Iris pigment epithelial cell (primary cell): ENCODE results near the gene MANEAL.
A peak's percentile ranks its signal among the peaks of the same experiment; 100 is the strongest.

Source experiments
- DNase-seq: peaks from one replicate; pipeline ENCODE4 v3.0.0-alpha.2; 2011; ENCODE audit warnings: low read depth

The MANEAL gene

GRCh38 chr1:37782491-37782890, 11.2 kb upstream of the MANEAL start:
- DNase-seq: no peak

- DNase-seq: no peak
These were observed 532 bp upstream of the MANEAL start for GRCh38 chr1:37792943-37793686.

DNA sequence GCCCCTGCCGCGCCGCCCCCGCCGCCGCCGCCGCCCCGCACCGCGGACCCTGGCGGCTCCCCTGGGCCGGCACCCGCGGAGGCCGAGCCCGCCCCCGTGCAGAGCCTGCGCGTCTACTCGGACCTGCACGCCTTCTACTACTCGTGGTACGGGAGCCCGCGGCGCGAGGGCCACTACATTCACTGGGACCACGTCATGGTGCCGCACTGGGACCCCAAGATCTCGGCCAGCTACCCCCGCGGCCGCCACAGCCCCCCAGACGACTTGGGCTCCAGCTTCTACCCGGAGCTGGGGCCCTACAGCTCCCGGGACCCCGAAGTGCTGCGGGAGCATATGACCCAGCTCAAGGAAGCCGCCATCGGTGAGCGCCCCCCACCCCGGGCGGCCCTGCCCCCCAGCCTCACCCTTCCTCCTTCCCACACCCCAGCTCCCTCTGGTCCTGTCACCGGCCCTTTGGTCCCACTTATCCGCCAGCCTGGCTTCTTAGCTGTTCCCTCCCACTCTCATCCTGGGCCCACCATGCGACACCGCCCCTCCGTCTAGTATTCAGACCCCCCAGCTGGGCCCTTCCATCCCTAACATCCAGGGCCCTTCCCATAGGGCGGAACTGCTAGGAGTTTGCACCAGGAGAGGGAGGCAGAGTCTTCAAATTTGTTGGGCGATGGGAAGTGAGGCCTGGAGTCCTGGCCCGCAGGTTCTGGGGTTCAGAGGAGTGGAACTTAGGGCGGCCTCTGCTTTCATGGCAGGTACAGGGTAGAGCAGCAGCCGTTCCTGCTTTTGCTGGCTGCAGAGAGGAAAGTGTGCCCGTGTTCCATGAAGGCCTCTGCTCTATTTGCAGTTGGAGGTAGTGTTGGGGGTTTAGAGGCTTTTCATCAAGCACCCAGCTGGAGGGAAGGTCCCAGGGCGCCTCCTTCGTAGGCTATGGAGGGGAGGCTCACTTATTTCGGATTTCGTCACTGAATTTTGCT, 1.0 kb downstream of the MANEAL start:
- no peak for DNase-seq

DNA sequence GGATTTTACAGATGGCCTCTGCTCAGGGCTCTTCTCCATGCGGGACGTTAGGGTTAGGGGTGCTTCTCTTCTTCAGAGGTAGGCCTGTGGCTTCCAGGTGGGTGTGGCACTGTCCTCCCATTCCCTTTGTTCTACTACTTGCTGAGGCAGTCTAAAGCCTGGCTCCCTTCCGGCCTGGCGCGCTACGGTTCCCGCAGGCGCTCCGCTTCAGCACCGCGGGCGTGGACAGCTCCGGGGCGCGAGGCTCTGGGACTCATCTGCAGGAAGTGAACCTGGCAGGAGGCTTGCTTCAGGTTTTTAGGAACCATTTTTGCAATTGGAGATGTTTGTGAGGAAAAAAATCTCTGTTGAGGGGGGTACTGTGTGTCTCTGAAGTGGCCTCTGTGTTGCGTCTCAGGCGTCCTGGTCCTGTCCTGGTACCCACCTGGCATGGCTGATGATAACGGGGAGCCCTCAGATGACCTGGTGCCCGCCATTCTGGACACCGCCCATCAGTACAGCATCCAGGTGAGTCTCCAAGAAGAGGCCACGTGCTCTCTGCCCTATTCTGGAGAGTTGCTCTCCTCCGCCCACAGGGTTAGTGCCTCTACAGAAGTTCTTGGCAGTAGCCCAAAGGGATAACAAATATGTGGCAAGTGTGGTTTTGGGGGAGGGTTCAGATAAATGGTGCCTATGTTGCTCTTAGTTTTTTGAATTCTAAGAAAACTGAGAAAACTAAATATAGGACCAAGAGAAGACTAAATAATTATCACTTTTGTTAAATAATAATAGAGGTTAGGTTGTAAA, 1.9 kb downstream of the MANEAL start:
- DNase-seq: peak; percentile 45

DNA sequence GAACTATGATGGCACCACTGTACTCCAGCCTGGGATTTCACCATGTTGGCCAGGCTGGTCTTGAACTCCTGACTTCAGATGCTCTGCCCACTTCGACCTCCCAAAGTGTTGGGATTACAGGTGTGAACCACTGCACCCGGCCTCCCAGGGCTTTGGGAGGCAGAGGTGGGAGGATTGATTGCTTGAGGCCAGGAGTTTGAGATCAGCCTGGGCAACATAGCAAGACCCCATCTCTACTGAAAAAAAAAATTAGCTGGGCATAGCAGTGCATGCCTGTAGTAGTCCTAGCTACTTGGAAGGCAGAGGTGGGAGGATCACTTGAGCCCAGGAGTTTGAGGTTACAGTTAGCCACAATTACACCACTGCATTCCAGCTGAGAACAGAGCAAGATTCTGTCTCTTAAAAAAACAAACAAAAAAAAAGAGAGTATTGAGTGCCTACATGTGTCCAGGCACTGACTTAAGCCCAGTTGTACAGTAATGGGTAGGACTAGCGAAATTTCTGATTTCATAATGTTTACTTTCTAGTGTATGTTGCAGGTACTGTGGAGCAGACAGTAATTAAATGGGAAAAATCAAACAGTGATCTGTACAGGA, 4.2 kb downstream of the MANEAL start:
- DNase-seq: peak; percentile 92

GRCh38 chr1:37802439-37802838, 8.8 kb downstream of the MANEAL start:
- DNase-seq: no peak

GRCh38 chr1:37807220-37807554, 13.5 kb downstream of the MANEAL start:
- no peak for DNase-seq

DNA sequence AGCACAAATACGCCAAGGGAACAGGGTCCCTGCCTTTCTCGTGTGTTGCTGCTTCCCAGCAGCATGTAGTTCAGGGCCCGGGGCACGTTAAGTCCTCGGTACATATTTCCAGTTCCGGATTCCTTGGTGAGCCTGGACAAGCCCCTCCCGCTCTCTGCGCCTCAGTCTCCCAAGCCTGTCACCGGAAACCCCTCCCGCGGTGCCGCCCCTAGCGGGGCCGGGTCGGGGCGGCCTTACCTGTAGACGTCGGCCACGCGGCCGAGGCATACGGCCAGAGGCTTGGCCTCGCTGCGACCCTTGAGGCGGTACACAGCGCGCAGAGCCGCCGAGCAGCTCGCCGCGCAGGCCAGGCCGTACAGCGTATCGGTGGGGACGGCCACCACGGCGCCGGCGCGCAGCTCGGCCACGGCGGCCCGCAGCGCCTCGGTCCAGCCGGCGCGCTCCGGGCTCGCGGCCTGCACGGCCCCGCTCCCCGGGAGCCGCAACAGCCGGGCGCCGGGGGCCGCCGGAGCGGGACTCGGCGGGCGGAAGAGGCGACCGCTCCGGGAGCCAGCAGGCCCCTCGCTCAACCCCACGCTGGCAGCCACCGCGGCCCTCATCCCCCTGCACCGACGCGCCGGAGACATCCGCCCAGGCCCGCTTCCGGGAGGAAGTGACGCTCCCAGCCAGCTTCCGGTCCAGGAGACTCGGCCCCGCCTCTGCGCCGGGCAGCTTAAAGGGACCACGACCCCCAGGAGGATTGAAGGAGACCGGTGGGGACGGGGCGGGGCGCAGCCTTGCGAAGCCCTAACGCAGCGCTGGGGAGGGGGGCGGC, 14.1 kb downstream of the MANEAL start, which contains the start of the genes C1orf122 and YRDC:
Gene C1orf122, plus strand, starts transcription at position 236 of the 814 bp plus-strand sequence. CDS start 615 bp downstream, outside the sequence.
Gene YRDC, minus strand, starts transcription at position 654 of the 814 bp plus-strand sequence. Its CDS starts 28 bp downstream, at position 626.
- DNase-seq: peak; percentile 96

DNA sequence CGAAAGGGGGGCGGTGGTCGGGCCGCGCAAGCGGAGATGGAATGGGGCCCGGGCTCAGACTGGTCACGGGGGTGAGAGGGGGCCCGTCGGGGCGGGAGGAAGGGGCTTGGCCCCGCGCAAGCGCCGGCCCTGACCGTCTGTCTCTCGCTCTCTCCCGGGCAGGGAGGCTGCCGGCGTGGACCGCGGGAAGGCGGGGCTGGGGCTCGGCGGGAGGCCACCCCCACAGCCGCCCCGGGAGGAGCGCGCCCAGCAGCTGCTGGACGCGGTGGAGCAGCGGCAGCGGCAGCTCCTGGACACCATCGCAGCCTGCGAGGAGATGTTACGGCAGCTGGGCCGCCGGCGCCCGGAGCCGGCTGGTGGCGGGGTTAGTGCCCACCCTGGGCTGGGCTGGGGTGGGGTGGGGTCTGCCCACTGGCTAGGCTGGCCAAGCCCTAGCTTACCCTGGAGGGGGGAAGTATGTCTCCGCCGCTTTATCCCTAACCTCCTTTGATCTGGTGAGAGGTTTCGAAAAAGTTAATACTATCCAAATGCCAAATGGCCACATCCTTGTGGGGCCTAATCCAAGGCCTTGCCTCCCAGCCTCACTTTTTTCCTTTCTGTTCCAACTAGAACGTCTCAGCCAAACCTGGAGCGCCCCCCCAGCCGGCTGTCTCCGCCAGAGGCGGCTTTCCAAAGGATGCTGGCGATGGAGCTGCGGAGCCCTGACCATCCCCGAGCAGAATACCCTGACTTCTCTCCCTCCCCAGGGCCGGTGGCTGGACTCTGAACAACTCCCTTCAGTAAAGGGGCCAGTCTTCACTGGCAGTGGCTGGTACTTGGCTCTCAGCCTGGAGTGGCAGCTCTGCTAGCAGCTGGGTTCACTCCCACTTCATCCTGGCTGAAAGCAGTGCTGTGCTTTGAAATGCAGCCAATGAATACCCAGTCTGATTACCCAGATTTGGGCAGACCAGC, 15.0 kb downstream of the MANEAL start:
- DNase-seq: peak; percentile 84

- no peak for DNase-seq
These were observed 16.3 kb downstream of the MANEAL start for GRCh38 chr1:37809942-37810341.

- DNase-seq: peak; percentile 80
These were observed 17.5 kb downstream of the MANEAL start for GRCh38 chr1:37811027-37811655.

DNA sequence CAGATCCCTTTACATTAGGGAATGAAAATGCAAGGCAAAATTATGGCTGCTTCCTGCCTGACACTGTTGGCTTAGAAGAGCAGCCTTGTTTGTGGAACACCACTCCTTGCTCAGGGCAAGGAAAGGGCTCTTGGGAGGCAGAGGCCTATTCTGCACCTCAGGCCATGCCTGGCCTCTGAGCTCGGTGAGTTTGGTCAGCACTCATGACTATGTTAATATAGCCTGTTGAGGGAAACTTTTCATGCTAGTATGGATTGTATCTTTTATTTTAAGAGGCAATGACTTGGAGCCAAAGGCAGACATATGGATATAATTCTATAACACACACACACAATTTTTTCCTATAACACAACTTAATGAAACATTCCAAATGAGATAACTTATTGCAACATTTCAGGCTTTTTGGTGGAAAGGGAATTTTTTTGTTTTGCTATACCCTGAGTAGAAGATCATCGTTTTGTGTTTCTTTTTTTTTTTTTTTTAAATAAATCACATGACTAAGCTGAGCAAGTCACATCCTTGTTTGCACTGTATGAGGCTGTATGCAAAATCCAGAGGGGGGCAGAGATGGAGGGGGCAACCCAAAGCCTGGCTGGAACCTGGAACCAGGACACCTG, 20.0 kb downstream of the MANEAL start:
- DNase-seq: no peak

DNA sequence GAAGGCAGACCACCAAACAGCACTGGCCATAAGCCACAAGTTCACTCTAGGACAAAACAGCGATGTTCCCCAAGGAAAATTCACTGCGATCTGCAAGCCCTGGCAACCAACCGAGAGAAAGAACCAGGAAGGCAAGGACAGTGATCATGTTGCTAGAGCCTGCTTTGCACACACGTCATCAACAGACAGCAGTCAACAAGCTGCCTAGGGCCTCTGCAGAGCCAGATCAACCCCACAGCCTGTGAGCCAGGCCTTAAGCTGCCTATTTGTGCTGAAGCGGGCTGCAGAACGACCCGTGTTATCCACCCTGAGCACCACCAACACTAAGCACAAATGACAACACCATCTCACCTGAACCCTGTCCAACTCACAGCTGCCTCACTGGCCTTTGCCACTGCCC, 20.6 kb downstream of the MANEAL start:
- DNase-seq: no peak

DNA sequence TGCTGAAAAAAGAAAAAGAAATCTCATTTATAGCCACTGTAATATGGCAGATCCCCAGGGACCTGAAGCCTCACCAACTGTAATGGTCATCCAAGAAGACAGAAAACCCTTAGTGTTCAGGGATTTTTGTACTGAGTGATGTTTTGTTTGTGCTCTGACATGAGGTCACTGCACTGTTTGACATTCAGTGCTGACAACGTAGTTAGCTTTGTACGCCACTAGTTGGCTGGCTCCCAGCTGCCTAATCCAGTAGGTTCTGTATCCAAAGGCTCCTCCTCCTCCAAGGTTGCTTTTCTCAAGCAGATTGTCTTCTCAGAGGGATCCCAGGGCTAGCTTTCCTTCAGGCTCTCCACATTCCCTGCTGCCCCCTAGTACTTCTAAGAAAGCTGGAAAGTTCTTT, 23.8 kb downstream of the MANEAL start:
- peak; percentile 76 for DNase-seq

DNA sequence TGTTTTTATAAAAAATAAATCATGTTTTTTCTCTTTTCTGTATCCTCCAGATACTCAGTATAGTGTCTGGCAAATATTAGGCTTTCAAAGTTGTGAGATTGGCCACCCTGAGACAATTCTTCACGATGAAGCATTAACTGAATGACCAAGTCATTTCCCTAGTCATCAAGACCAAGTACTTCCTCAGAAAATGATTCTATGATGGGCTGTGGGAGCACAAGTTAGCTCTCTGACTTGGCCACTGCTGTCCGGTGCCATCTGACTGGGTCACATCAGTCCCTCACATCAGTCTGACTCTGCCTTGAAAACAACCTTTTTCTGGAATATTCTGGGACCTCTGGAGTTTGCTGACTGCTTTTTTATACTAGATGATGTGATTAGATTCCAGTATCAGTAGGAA, 27.8 kb downstream of the MANEAL start:
- no peak for DNase-seq

DNA sequence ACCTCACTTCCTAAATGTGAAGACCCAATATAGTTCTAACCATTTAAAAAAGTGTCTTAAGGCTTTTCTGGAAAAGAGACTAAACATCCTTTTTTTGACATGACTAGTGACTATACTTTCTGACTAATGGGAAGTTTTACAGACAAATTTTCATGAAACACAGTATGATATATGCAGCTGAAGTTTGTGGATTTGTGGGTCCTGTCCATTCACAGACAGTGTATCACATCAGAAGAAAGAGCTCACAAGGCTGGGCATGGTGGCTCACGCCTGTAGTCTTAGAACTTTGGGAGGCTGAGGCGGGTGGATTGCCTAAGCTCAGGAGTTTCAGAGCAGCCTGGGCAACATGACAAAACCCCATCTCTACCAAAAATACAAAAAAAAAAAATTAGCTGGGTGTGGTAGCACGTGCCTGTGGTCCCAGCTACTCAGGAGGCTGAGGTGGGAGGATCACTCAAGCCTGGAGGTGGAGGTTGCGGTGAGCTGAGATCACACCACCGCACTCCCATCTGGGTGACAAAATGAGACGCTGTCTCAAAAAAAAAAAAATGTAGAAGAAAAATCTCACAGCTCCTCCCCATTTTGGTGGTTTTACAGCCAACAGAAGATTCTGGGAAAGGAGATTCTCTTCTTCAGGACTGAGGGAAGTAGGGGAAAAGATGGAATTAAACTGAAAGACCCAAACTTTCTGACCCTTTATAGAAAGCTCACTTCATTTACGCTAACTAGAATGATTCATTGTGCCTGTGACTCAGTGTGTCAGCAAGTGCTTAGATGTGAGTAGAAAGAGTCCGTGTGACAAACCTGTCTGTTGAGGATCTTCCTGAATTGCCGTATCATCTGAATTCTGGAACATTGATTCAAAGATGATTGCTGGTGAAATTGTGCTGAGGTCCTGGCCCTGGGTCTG, 29.5 kb downstream of the MANEAL start:
- DNase-seq: peak; percentile 71

DNA sequence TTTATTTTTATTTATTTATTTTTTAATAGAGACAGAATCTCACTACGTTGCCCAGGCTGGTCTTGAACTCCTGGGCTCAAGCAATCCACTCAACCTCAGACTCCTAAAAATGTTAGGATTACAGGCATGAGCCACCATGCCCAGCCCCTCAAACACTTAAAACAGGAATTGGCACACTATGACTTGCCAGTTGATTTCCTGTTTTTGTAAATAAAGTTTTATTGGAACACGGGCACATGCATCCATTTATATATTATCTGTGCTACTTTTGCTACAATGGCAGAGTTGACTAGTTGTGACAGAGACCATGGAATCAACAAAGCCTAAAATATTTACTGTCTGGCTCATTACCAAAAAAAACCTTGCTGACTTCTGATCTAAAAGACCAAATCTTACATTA, 30.4 kb downstream of the MANEAL start:
- DNase-seq: no peak

DNA sequence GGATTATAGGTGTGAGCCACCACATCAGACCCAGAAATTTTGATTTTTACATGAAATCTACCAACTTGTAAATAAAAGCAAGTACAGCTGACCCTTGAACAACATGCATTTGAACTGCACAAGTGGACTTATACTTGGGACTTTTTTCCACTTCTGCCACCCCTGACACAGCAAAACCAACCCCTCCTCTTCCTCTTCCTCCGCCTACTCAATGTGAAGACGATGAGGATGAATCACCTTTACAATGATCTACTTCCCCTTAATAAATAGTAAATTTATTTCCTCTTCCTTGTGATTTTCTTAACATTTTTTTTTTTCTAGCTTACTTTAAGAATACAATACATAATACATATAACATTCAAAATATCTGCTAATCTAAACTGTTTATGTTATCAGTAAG, 31.9 kb downstream of the MANEAL start:
- DNase-seq: peak; percentile 11
